Measurements from ENCODE around the gene TGFA.

Gene TGFA

GRCh38 chr2:70442301-70443077 lies 111.1 kb downstream of the TGFA start:
- no peak overlapping the region for H3K4me3 ChIP-seq (replicated peaks; ENCODE audit: low read depth, low read length)
- DNase-seq (ENCODE audit: low read depth) = no peak
- TF ChIP-seq, protein P1, sequence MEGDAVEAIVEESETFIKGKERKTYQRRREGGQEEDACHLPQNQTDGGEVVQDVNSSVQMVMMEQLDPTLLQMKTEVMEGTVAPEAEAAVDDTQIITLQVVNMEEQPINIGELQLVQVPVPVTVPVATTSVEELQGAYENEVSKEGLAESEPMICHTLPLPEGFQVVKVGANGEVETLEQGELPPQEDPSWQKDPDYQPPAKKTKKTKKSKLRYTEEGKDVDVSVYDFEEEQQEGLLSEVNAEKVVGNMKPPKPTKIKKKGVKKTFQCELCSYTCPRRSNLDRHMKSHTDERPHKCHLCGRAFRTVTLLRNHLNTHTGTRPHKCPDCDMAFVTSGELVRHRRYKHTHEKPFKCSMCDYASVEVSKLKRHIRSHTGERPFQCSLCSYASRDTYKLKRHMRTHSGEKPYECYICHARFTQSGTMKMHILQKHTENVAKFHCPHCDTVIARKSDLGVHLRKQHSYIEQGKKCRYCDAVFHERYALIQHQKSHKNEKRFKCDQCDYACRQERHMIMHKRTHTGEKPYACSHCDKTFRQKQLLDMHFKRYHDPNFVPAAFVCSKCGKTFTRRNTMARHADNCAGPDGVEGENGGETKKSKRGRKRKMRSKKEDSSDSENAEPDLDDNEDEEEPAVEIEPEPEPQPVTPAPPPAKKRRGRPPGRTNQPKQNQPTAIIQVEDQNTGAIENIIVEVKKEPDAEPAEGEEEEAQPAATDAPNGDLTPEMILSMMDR (IDR thresholded peaks at IDR 0.05; ENCODE audit: low read length, missing control alignments) = no peak

GRCh38 chr2:70440621-70441020 lies 113.0 kb downstream of the TGFA start:
- TF ChIP-seq, protein P1 (IDR thresholded peaks at IDR 0.05; ENCODE audit: low read length, missing control alignments) = no peak
- DNase-seq (ENCODE audit: low read depth) = no peak
- H3K4me3 ChIP-seq (replicated peaks; ENCODE audit: low read depth, low read length) = no peak overlapping the region

DNA sequence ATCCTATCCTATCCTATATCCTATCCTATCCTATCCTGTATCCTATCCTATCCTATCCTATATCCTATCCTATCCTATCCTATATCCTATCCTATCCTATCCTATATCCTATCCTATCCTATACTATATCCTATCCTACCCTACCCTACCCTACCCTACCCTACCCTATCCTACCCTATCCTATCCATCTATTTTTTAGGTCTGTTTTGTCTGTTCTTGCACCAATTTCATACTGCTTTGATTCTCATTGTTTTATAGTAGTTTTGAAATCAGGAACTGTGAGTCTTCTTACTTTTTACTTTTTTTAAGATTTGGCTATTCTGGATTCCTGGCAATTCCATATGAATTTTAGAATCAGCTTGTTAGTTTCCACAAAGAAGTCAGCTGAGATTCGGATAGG lies 118.5 kb downstream of the TGFA start:
- no peak for DNase-seq (ENCODE audit: low read depth)

GRCh38 chr2:70433315-70433714 lies 120.3 kb downstream of the TGFA start:
- TF ChIP-seq, protein P1 (IDR thresholded peaks at IDR 0.05; ENCODE audit: low read length, missing control alignments) = no peak
- H3K4me3 ChIP-seq (replicated peaks; ENCODE audit: low read depth, low read length) = no peak overlapping the region
- DNase-seq (ENCODE audit: low read depth) = no peak

More for the DNA sequence above, 118.5 kb downstream of the TGFA start:
- TF ChIP-seq, protein P1 (IDR thresholded peaks at IDR 0.05; ENCODE audit: low read length, missing control alignments) = no peak
- H3K4me3 ChIP-seq (replicated peaks; ENCODE audit: low read depth, low read length) = no peak overlapping the region

DNA sequence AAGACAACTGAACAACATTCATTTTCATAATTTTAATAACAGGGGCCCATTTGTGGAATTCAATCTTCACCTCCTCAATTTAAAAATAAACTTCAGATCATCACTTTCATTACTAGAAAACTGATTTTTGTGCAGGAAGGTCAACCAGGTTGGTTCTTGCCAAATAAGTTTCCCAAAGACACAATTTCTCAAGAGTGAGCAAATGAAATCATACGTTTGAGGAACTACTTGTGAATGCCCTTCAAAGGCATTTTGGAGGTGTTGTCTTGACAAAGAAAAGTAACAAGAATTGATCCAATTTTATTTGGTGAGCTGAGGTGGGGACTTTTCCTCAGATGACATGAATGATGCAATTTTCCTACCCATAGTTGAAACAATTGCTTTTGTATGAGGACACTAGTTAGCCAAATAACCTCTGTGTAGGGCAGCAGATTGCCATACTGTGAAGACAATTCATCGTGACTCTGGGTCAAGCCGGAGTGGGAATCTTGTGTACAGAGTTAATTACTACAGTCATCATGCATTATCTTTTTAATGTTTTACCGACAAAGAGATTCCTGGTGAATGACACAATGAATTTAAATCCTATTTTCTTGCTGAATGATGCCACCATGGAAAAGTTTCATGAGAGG lies 121.8 kb downstream of the TGFA start:
- TF ChIP-seq, protein P1 (IDR thresholded peaks at IDR 0.05; ENCODE audit: low read length, missing control alignments) = no peak

GRCh38 chr2:70426341-70426740 lies 127.3 kb downstream of the TGFA start:
- TF ChIP-seq, protein P1 (IDR thresholded peaks at IDR 0.05; ENCODE audit: low read length, missing control alignments) = no peak
- no peak overlapping the region for H3K4me3 ChIP-seq (replicated peaks; ENCODE audit: low read depth, low read length)
- no peak for DNase-seq (ENCODE audit: low read depth)

More for the DNA sequence above, 121.8 kb downstream of the TGFA start:
- DNase-seq (ENCODE audit: low read depth) = no peak
- H3K4me3 ChIP-seq (replicated peaks; ENCODE audit: low read depth, low read length) = no peak overlapping the region

Data from fibroblast of pulmonary artery (primary cell).